Caco-2 (cell line): Measurements from ENCODE around the gene KCNN1. TPM values are rescaled to one million over a fixed set of nuclear protein-coding genes. Genes with fewer than 3 reads are reported as not detected.

ENCODE experiments used
- BruUV-seq: library from RNA; stranded (reverse); fragments of 400-500 nt; replicated peaks from 2 replicates; lab custom pipeline; 2021; lab: Mats Ljungman, UMichigan
- CTCF ChIA-PET: fragments of 300-600 bp; sonication (Branson Sonifier 250); formaldehyde crosslinking; loops from one replicate; lab custom pipeline; 2022; ENCODE audit warnings: antibody characterized with exemption; lab: Charles Lee
- POLR2A ChIA-PET: fragments of 300-600 bp; sonication (Branson Sonifier 250); formaldehyde crosslinking; loops from one replicate; lab custom pipeline; 2022; ENCODE audit warnings: antibody characterized with exemption; lab: Charles Lee
- DNase-seq, 2 experiments: peaks; one replicate each; pipeline versions ENCODE4 v3.0.0 to v3.0.0-alpha.2; 2020 to 2022
- H3K27me3 ChIP-seq: replicated peaks from 2 replicates; pipeline ENCODE4 v1.6.0; 2011; ENCODE audit warnings: low read length; ENCODE audit not compliant: control insufficient read depth, insufficient read depth
- H3K36me3 ChIP-seq: 2 replicates; pipeline ENCODE4 v1.5.1; 2011; ENCODE audit warnings: low read length; ENCODE audit not compliant: control insufficient read depth, insufficient read depth
- H3K4me1 ChIP-seq: fragments of 250-450 bp; sonication (Bioruptor Pico); 2 replicates; pipeline ENCODE4 v1.5.1; 2020; ENCODE audit warnings: mild to moderate bottlenecking
- H3K4me3 ChIP-seq: 2 replicates; pipeline ENCODE4 v1.5.1; 2011; ENCODE audit warnings: low read depth, mild to moderate bottlenecking, control low read depth, low read length
- H3K9me3 ChIP-seq: fragments of 250-450 bp; sonication (Bioruptor Pico); 2 replicates; pipeline ENCODE4 v1.5.1; 2020; ENCODE audit warnings: mild to moderate bottlenecking, moderate library complexity
- H3K27ac Mint-ChIP-seq: one replicate; pipeline ENCODE4 v1.8.0; 2022; ENCODE audit warnings: mixed read lengths; ENCODE audit not compliant: unreplicated experiment
- H3K27me3 Mint-ChIP-seq: one replicate; pipeline ENCODE4 v1.8.0; 2022; ENCODE audit warnings: mixed read lengths; ENCODE audit not compliant: insufficient read depth, unreplicated experiment
- H3K36me3 Mint-ChIP-seq: one replicate; pipeline ENCODE4 v1.8.0; 2022; ENCODE audit warnings: mild to moderate bottlenecking, mixed read lengths; ENCODE audit not compliant: insufficient read depth, unreplicated experiment
- H3K4me1 Mint-ChIP-seq: one replicate; pipeline ENCODE4 v1.8.0; 2022; ENCODE audit warnings: low read depth, mixed read lengths; ENCODE audit not compliant: unreplicated experiment
- H3K4me3 Mint-ChIP-seq: one replicate; pipeline ENCODE4 v1.8.0; 2022; ENCODE audit warnings: mild to moderate bottlenecking, moderate library complexity, mixed read lengths; ENCODE audit not compliant: unreplicated experiment
- H3K9me3 Mint-ChIP-seq: one replicate; pipeline ENCODE4 v1.8.0; 2022; ENCODE audit warnings: mixed read lengths; ENCODE audit not compliant: unreplicated experiment
- CTCF ChIP-seq, 2 experiments: fragments of 200-600 bp in 1 of 2; IDR thresholded peaks; 1 replicate in 1 of 2; 2 replicates in 1 of 2; pipeline versions ENCODE4 v1.5.1 to v1.8.0; 2011 to 2022; ENCODE audit warnings: antibody characterized with exemption in 1 of 2, control low read depth in 1 of 2, inconsistent platforms in 1 of 2, low read depth in 1 of 2, low read length in 1 of 2, mild to moderate bottlenecking in 1 of 2, moderate library complexity in 1 of 2; ENCODE audit not compliant: insufficient read depth in 1 of 2, severe bottlenecking in 1 of 2, unreplicated experiment in 1 of 2
- intact Hi-C: fragments of 100-400 bp; cut with micrococcal nuclease; formaldehyde crosslinking; loops from one replicate; pipeline ENCODE4 v1.10.0; 2022; ENCODE audit not compliant: unreplicated experiment
- total RNA-seq: library from RNA; stranded (reverse); gene quantifications from 2 replicates; pipeline ENCODE4 v1.2.3, GENCODE V29; 2022

The KCNN1 gene
- total RNA-seq, 1 experiment from 2014 or later: not detected

- Histone ChIP-seq H3K4me3 (peak overlapping the region; percentile 61), H3K36me3 (no peaks in the 10 kb centered on the region), H3K27me3 (no peaks in the 10 kb centered on the region), H3K9me3 (no peaks in the 10 kb centered on the region), H3K4me1 (0 out of 2 replicates have a peak, but pooled peaks cover 8% of the 10 kb centered on the region)
- TF ChIP-seq CTCF (IDR thresholded peaks at IDR 0.05; ENCODE audit: insufficient read depth in 1 of 2, low read depth in 1 of 2, low read length in 1 of 2, severe bottlenecking in 1 of 2, unreplicated experiment in 1 of 2): no peak
- ChIA-PET POLR2A (interaction anchor here (0.5 to 1.7 kb wide), 5 partner anchors 14 to 348 kb away, joined by 3 to 77 read pairs (median 3); partner anchors contain the start of genes JUND and RPL18A), CTCF (interaction anchor here (0.6 to 1.9 kb wide), 10 partner anchors 11 to 328 kb away, joined by 3 to 118 read pairs (median 5); partner anchors contain the start of genes RPL18A and SLC5A5)
- Mint-ChIP-seq H3K36me3 (peaks cover 13% of the 10 kb centered on the region), H3K4me3 (peak overlapping the region; percentile 95), H3K27me3 (no peaks in the 10 kb centered on the region), H3K27ac (peak overlapping the region; percentile 98), H3K4me1 (peaks cover 6% of the 10 kb centered on the region), H3K9me3 (no peaks in the 10 kb centered on the region)
- no TSS peak for BruUV-seq
- intact Hi-C loops: no loop called here
- no peak for DNase-seq
These were observed 33.3 kb upstream of the KCNN1 start for GRCh38 chr19:17933414-17934129.

- Histone ChIP-seq H3K9me3 (no peaks in the 10 kb centered on the region), H3K4me1 (0 out of 2 replicates have a peak, but pooled peaks cover 8% of the 10 kb centered on the region), H3K36me3 (no peaks in the 10 kb centered on the region), H3K4me3 (no peak overlapping the region), H3K27me3 (no peaks in the 10 kb centered on the region)
- CTCF ChIA-PET: interaction anchor here (1.9 kb wide), 1 partner anchor 59 kb away, joined by 5 read pairs; no protein-coding TSS in a partner anchor
- intact Hi-C loops: no loop called here
- peaks cover 6% of the 10 kb centered on the region for H3K4me1 Mint-ChIP-seq
- DNase-seq: no peak
- no TSS peak for BruUV-seq
- no peak overlapping the region for H3K4me3 Mint-ChIP-seq
- H3K36me3 Mint-ChIP-seq: peaks cover 13% of the 10 kb centered on the region
- POLR2A ChIA-PET: no interaction called here
- no peak overlapping the region for H3K27ac Mint-ChIP-seq
- H3K27me3 Mint-ChIP-seq: no peaks in the 10 kb centered on the region
- TF ChIP-seq CTCF (IDR thresholded peaks at IDR 0.05; ENCODE audit: insufficient read depth in 1 of 2, low read depth in 1 of 2, low read length in 1 of 2, severe bottlenecking in 1 of 2, unreplicated experiment in 1 of 2): no peak
- H3K9me3 Mint-ChIP-seq: no peaks in the 10 kb centered on the region
These were observed 30.5 kb upstream of the KCNN1 start for GRCh38 chr19:17936379-17936778.

GRCh38 chr19:17937371-17937900 is 29.5 kb upstream of the KCNN1 start:
- POLR2A ChIA-PET: no interaction called here
- intact Hi-C loops: no loop called here

More at GRCh38 chr19:17937371-17937900, 29.5 kb upstream of the KCNN1 start:
- Histone ChIP-seq H3K9me3 (no peaks in the 10 kb centered on the region), H3K4me1 (no peaks in the 10 kb centered on the region), H3K4me3 (no peak overlapping the region), H3K36me3 (no peaks in the 10 kb centered on the region), H3K27me3 (no peaks in the 10 kb centered on the region)
- DNase-seq: no peak
- TF ChIP-seq CTCF (IDR thresholded peaks at IDR 0.05; ENCODE audit: insufficient read depth in 1 of 2, low read depth in 1 of 2, low read length in 1 of 2, severe bottlenecking in 1 of 2, unreplicated experiment in 1 of 2): no peak
- BruUV-seq: no TSS peak
- Mint-ChIP-seq H3K27ac (no peak overlapping the region), H3K27me3 (no peaks in the 10 kb centered on the region), H3K9me3 (no peaks in the 10 kb centered on the region), H3K4me3 (no peak overlapping the region), H3K4me1 (peaks cover 6% of the 10 kb centered on the region), H3K36me3 (peaks cover 11% of the 10 kb centered on the region)
- CTCF ChIA-PET: interaction anchor here (1.2 to 1.3 kb wide), 2 partner anchors 29 to 60 kb away, joined by 3 to 21 read pairs; no protein-coding TSS in a partner anchor
